GM23248 (cell line): ENCODE data around the gene BRD7. TPM values are rescaled to one million over a fixed set of nuclear protein-coding genes. Genes with fewer than 3 reads are reported as not detected.

Source experiments
- DNase-seq: peaks from one replicate; pipeline ENCODE4 v3.0.0-alpha.2; 2015
- H2AFZ ChIP-seq: fragments of 200-600 bp; sonication (generic); 2 replicates; pipeline ENCODE4 v1.6.1; 2016; ENCODE audit warnings: antibody characterized with exemption
- H3F3A ChIP-seq: fragments of 200-600 bp; sonication (generic); 2 replicates; pipeline ENCODE4 v1.6.1; 2016; ENCODE audit warnings: mild to moderate bottlenecking, antibody characterized with exemption, mixed run types; ENCODE audit not compliant: insufficient read depth
- H3K27ac ChIP-seq: fragments of 200-600 bp; sonication (generic); 2 replicates; pipeline ENCODE4 v1.5.1; 2016; ENCODE audit warnings: mild to moderate bottlenecking
- H3K27me3 ChIP-seq: fragments of 200-600 bp; sonication (generic); replicated peaks from 2 replicates; pipeline ENCODE4 v1.6.1; 2016; ENCODE audit warnings: mild to moderate bottlenecking; ENCODE audit not compliant: insufficient read depth
- H3K36me3 ChIP-seq: fragments of 200-600 bp; sonication (generic); 2 replicates; pipeline ENCODE4 v1.6.1; 2016; ENCODE audit warnings: low read depth, mild to moderate bottlenecking
- H3K4me1 ChIP-seq: fragments of 200-600 bp; sonication (generic); 2 replicates; pipeline ENCODE4 v1.6.1; 2016; ENCODE audit warnings: mild to moderate bottlenecking; ENCODE audit not compliant: insufficient read depth
- H3K4me2 ChIP-seq: fragments of 200-600 bp; sonication (generic); one replicate; pipeline ENCODE4 v1.6.1; 2016; ENCODE audit warnings: mild to moderate bottlenecking; ENCODE audit not compliant: unreplicated experiment
- H3K4me3 ChIP-seq: fragments of 200-600 bp; sonication (generic); 2 replicates; pipeline ENCODE4 v1.5.1; 2016; ENCODE audit warnings: mild to moderate bottlenecking
- H3K79me2 ChIP-seq: fragments of 200-600 bp; sonication (generic); 2 replicates; pipeline ENCODE4 v1.6.1; 2016; ENCODE audit warnings: mild to moderate bottlenecking; ENCODE audit not compliant: insufficient read depth
- H3K9ac ChIP-seq: fragments of 200-600 bp; sonication (generic); 2 replicates; pipeline ENCODE4 v1.6.1; 2016; ENCODE audit warnings: mild to moderate bottlenecking
- H3K9me2 ChIP-seq: fragments of 200-600 bp; sonication (generic); 2 replicates; pipeline ENCODE4 v1.6.1; 2016; ENCODE audit warnings: mixed run types, mild to moderate bottlenecking, moderate library complexity; ENCODE audit not compliant: insufficient read depth
- H3K9me3 ChIP-seq: fragments of 200-600 bp; sonication (generic); one replicate; pipeline ENCODE4 v1.6.1; 2017; ENCODE audit warnings: low read depth
- H4K20me1 ChIP-seq: fragments of 200-600 bp; sonication (generic); 2 replicates; pipeline ENCODE4 v1.6.0; 2016; ENCODE audit not compliant: insufficient read depth
- EZH2 ChIP-seq: fragments of 200-600 bp; sonication (generic); IDR thresholded peaks from 2 replicates; pipeline ENCODE4 v1.6.1; 2018; ENCODE audit warnings: antibody characterized with exemption, mild to moderate bottlenecking; ENCODE audit not compliant: insufficient read depth, poor library complexity, severe bottlenecking
- EZH2phosphoT487 ChIP-seq: fragments of 200-600 bp; sonication (generic); IDR thresholded peaks from 2 replicates; pipeline ENCODE4 v1.6.1; 2018; ENCODE audit warnings: antibody characterized with exemption, moderate library complexity, mild to moderate bottlenecking, low read depth; ENCODE audit not compliant: insufficient read depth
- WGBS, 2 experiments: methylation state at CpG; one replicate each; pipeline ENCODE4 v1.1.6; 2015 to 2017; ENCODE audit warnings: low lambda C conversion rate in 2 of 2, low coverage in 1 of 2; ENCODE audit errors: missing lambda C conversion rate in 2 of 2; 5-methylcytosine and 5-hydroxymethylcytosine counted together
- in situ Hi-C: fragments of 300-500 bp; cut with MboI; formaldehyde crosslinking; loops from 2 replicates; pipeline ENCODE4 v1.15.0; 2020
- polyA plus RNA-seq: library from polyadenylated mRNA; unstranded; fragments of >200 nt; fragmentation: Nextera tagmentation; extraction: Ambion mirVana; gene quantifications from 2 replicates; pipeline ENCODE4 v1.2.1, GENCODE V29; 2016
- total RNA-seq: library from RNA; depleted of rRNA; stranded (reverse); fragments of >200 nt; shearing (Covaris generic); gene quantifications from 2 replicates; pipeline ENCODE4 v1.2.3, GENCODE V29; 2014

Gene BRD7
- total and polyA plus RNA-seq, 2 experiments from 2014 or later: 20.3 to 35.8 TPM

DNA sequence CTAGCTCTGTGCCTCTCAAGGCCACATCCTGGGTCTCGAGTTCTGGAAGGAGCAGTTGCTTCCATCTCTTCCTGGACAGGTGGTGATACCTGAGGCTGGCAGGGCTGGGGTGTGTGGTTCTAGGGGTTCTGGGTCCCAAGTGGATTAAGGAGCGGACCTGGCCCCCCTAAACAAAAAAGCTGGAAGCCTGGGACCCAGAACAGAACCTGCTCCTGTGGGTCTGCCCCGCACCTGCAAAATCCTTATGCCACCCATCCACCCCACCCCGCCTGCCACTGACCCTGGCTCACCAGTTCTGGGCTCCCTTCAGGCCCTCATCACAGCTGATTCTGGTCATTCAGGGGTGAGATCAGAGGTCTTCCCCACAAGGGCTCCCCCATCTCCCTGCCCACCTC, 57.7 kb downstream of the BRD7 start:
- TF ChIP-seq EZH2phosphoT487 (no peak), EZH2 (no peak)
- Histone ChIP-seq H3K79me2 (no peaks in the 10 kb centered on the region), H3F3A (peaks cover 25% of the 10 kb centered on the region; the same call in 1 of the 2 replicates), H3K9me3 (no peaks in the 10 kb centered on the region), H4K20me1 (no peaks in the 10 kb centered on the region), H3K4me1 (peaks cover 26% of the 10 kb centered on the region), H3K4me2 (no peak overlapping the region), H3K4me3 (no peak overlapping the region), H3K36me3 (peaks cover 14% of the 10 kb centered on the region), H3K9me2 (no peaks in the 10 kb centered on the region), H2AFZ (no peak overlapping the region), H3K9ac (no peak overlapping the region), H3K27me3 (no peaks in the 10 kb centered on the region), H3K27ac (no peak overlapping the region)
- in situ Hi-C loops: no loop called here
- DNase-seq: no peak
- WGBS, 2 experiments: 96 to 97% methylated on average over 2 to 4 of the region's 4 CpGs

GRCh38 chr16:50310308-50311133, 58.3 kb downstream of the BRD7 start:
- Histone ChIP-seq H3K79me2 (no peaks in the 10 kb centered on the region), H3K4me1 (peaks cover 26% of the 10 kb centered on the region), H3F3A (peaks cover 25% of the 10 kb centered on the region; the same call in 1 of the 2 replicates), H3K4me2 (no peak overlapping the region), H3K4me3 (no peak overlapping the region), H3K27me3 (no peaks in the 10 kb centered on the region), H3K9me3 (no peaks in the 10 kb centered on the region), H2AFZ (no peak overlapping the region), H3K36me3 (peaks cover 9% of the 10 kb centered on the region), H3K9me2 (no peaks in the 10 kb centered on the region), H4K20me1 (no peaks in the 10 kb centered on the region), H3K27ac (no peak overlapping the region), H3K9ac (no peak overlapping the region)
- 81 to 83% methylated on average over 18 of the region's 18 CpGs for WGBS, 2 experiments
- in situ Hi-C loops: no loop called here
- no peak for DNase-seq
- TF ChIP-seq EZH2 (no peak), EZH2phosphoT487 (no peak)

GRCh38 chr16:50309527-50310307, 59.1 kb downstream of the BRD7 start:
- H3K27me3 ChIP-seq: no peaks in the 10 kb centered on the region
- DNase-seq: no peak
- 55 to 58% methylated on average over 13 to 15 of the region's 15 CpGs for WGBS, 2 experiments
- no peak overlapping the region for H3K9ac ChIP-seq
- peaks cover 22% of the 10 kb centered on the region; the same call in 1 of the 2 replicates for H3F3A ChIP-seq
- no peak overlapping the region for H3K27ac ChIP-seq
- peaks cover 26% of the 10 kb centered on the region for H3K4me1 ChIP-seq
- TF ChIP-seq EZH2phosphoT487 (no peak), EZH2 (no peak)
- no peaks in the 10 kb centered on the region for H3K79me2 ChIP-seq
- no peak overlapping the region for H3K4me3 ChIP-seq
- H4K20me1 ChIP-seq: no peaks in the 10 kb centered on the region
- H3K9me3 ChIP-seq: no peaks in the 10 kb centered on the region
- in situ Hi-C loops: no loop called here
- no peaks in the 10 kb centered on the region for H3K9me2 ChIP-seq
- no peak overlapping the region for H3K4me2 ChIP-seq
- peaks cover 8% of the 10 kb centered on the region for H3K36me3 ChIP-seq
- H2AFZ ChIP-seq: no peak overlapping the region

DNA sequence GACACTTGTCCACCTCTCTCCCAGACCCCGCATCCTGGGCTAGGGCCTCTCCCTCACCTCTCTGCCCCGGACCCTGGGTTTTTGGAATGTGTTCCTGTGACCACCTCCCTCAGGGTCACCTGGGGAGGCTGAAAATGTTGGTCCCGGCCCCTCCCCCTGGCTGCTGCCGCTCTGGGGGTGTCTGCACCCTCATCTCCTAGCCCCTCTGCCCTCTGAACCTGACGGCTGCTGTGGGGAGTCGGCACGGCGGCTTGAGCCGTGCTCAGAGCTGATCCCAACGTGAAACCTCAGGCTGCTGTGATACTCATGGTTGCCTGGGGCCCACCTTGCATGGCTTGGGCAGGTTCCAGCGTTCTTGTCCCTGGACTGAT, 59.6 kb downstream of the BRD7 start:
- Histone ChIP-seq H3K4me1 (peaks cover 21% of the 10 kb centered on the region), H3K36me3 (peaks cover 2% of the 10 kb centered on the region), H3K4me3 (no peak overlapping the region), H3K79me2 (no peaks in the 10 kb centered on the region), H3K9me3 (no peaks in the 10 kb centered on the region), H2AFZ (no peak overlapping the region), H3K27ac (no peak overlapping the region), H3K9me2 (no peaks in the 10 kb centered on the region), H4K20me1 (no peaks in the 10 kb centered on the region), H3K27me3 (no peaks in the 10 kb centered on the region), H3F3A (peaks cover 17% of the 10 kb centered on the region; the same call in 1 of the 2 replicates), H3K9ac (no peak overlapping the region), H3K4me2 (no peak overlapping the region)
- TF ChIP-seq EZH2 (no peak), EZH2phosphoT487 (no peak)
- no peak for DNase-seq
- WGBS, 2 experiments: 85 to 86% methylated on average over 11 of the region's 11 CpGs
- in situ Hi-C loops: no loop called here
